Putamen (tissue), 1 donor: ENCODE data around the gene ACSL1.
"Not testable (repeated sequence)": the region's sequence is repeated elsewhere in the genome, so short reads cannot be mapped to it uniquely, and the experiment has no call there.

ENCODE experiments used
- DNase-seq: peaks from one replicate; pipeline ENCODE4 v3.0.0-alpha.2; 2016; ENCODE audit warnings: low spot score

ACSL1 gene

GRCh38 chr4:184790826-184791225 is 34.9 kb downstream of the ACSL1 start:
- DNase-seq: no peak

GRCh38 chr4:184787766-184788503 is 37.8 kb downstream of the ACSL1 start:
- no peak for DNase-seq

- DNase-seq: no peak
Measured at GRCh38 chr4:184785813-184786212, 40.0 kb downstream of the ACSL1 start.

GRCh38 chr4:184784628-184785257 is 41.0 kb downstream of the ACSL1 start:
- DNase-seq: no peak

- DNase-seq: no peak
Measured at GRCh38 chr4:184782731-184783373, 42.9 kb downstream of the ACSL1 start.

- DNase-seq: not testable (repeated sequence)
Measured at GRCh38 chr4:184779160-184779559, 46.6 kb downstream of the ACSL1 start.

- DNase-seq: no peak
Measured at GRCh38 chr4:184778325-184778724, 47.4 kb downstream of the ACSL1 start.

- no peak for DNase-seq
Measured at GRCh38 chr4:184776821-184777220, 48.9 kb downstream of the ACSL1 start.

- DNase-seq: no peak
Measured at GRCh38 chr4:184775854-184776555, 49.8 kb downstream of the ACSL1 start.

GRCh38 chr4:184774152-184774551 is 51.6 kb downstream of the ACSL1 start:
- DNase-seq: peak; percentile 29

- no peak for DNase-seq
Measured at GRCh38 chr4:184771416-184771815, 54.4 kb downstream of the ACSL1 start.

- DNase-seq: no peak
Measured at GRCh38 chr4:184769141-184769765, 56.5 kb downstream of the ACSL1 start.

GRCh38 chr4:184768296-184768695 is 57.5 kb downstream of the ACSL1 start:
- no peak for DNase-seq

GRCh38 chr4:184766446-184766845 is 59.3 kb downstream of the ACSL1 start:
- no peak for DNase-seq

- no peak for DNase-seq
Measured at GRCh38 chr4:184765473-184766340, 60.1 kb downstream of the ACSL1 start.

- DNase-seq: no peak
Measured at GRCh38 chr4:184764601-184765000, 61.2 kb downstream of the ACSL1 start.

GRCh38 chr4:184763150-184763780 is 62.5 kb downstream of the ACSL1 start:
- DNase-seq: no peak

- no peak for DNase-seq
Measured at GRCh38 chr4:184762100-184762499, 63.7 kb downstream of the ACSL1 start.

- no peak for DNase-seq
Measured at GRCh38 chr4:184760681-184761080, 65.1 kb downstream of the ACSL1 start.

- no peak for DNase-seq
Measured at GRCh38 chr4:184757810-184758209, 68.0 kb downstream of the ACSL1 start.

- DNase-seq: no peak
Measured at GRCh38 chr4:184756399-184756798, 69.4 kb downstream of the ACSL1 start.
